ENCODE measurements around the gene SYNDIG1.

DNA sequence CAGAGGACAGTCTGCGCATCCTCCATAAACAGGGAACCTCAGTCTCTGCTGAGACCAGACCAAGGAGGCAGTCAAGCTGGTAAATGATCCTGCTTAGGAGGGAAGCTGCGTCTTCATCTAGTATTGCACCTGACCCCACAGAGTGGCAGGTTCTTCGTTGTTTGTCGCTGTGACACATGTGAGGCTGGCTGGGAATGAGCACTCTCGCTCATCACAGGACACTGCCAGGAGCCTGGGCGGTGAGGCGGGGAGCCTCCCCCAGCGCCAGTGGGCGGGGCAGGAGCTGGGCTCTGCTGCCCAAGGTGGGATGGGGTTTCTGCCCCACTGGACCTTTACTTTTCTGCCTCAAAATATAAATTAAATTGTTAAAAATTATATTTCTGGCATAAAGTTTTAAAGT is 48.4 kb upstream of the SYNDIG1 start:
- TF ChIP-seq, protein P1, sequence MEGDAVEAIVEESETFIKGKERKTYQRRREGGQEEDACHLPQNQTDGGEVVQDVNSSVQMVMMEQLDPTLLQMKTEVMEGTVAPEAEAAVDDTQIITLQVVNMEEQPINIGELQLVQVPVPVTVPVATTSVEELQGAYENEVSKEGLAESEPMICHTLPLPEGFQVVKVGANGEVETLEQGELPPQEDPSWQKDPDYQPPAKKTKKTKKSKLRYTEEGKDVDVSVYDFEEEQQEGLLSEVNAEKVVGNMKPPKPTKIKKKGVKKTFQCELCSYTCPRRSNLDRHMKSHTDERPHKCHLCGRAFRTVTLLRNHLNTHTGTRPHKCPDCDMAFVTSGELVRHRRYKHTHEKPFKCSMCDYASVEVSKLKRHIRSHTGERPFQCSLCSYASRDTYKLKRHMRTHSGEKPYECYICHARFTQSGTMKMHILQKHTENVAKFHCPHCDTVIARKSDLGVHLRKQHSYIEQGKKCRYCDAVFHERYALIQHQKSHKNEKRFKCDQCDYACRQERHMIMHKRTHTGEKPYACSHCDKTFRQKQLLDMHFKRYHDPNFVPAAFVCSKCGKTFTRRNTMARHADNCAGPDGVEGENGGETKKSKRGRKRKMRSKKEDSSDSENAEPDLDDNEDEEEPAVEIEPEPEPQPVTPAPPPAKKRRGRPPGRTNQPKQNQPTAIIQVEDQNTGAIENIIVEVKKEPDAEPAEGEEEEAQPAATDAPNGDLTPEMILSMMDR (IDR thresholded peaks at IDR 0.05; ENCODE audit: insufficient read depth, low read depth, low read length): no peak
- TF ChIP-seq EZH2 (IDR thresholded peaks at IDR 0.05; ENCODE audit: insufficient read depth, low read length): no peak

All from astrocyte (in vitro differentiated cells and primary cell).